Mammary epithelial cell (primary cell): ENCODE measurements around the gene TSPAN9.

Experiments
- CTCF ChIP-seq, 2 donors: IDR thresholded peaks in 1 of 2; conservative IDR thresholded peaks in 1 of 2; 2 replicates each; pipeline ENCODE4 v1.5.1; 2011 to 2012; ENCODE audit warnings: inconsistent platforms in 2 of 2, low read length in 2 of 2, mild to moderate bottlenecking in 2 of 2, control low read depth in 1 of 2, low read depth in 1 of 2; ENCODE audit not compliant: insufficient read depth in 1 of 2; ENCODE audit errors: extremely low read depth in 1 of 2
- EZH2 ChIP-seq: IDR thresholded peaks from 2 replicates; pipeline ENCODE4 v1.6.1; 2012; ENCODE audit warnings: low read length, inconsistent platforms, borderline replicate concordance

DNA sequence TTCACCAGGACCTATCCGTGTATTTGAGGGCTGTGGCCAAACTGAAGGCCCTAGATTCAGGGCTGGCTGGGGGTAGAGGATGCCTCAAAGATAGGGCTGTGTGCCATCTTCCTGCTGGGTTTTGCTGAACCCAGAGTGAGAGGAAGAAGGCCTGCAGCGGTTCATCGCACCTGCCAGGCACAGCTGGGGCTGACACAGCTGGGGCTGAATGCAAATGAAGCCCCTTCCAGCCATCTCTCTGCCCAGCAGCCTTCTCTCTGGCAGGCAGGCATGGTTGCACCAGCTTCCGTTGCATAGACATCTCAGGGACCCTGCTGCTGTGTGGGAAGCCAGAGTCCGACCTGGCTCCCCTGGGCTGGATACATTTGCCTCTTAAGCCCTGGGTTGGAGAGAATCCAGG lies 152.4 kb downstream of the TSPAN9 start:
- TF ChIP-seq CTCF (conservative IDR thresholded peaks at IDR 0.05 in 1 of 2, IDR thresholded peaks at IDR 0.05 in 1 of 2; ENCODE audit: extremely low read depth in 1 of 2, insufficient read depth in 1 of 2, low read depth in 1 of 2, low read length in 2 of 2) (no peak), EZH2 (no peak)
